A673 (cell line): ENCODE measurements around the gene GADD45A. TPM values are rescaled to one million over a fixed set of nuclear protein-coding genes. Genes with fewer than 3 reads are reported as not detected.

Source experiments
- BruUV-seq: library from RNA; stranded (reverse); fragments of 400-500 nt; replicated peaks from 2 replicates; lab custom pipeline; 2021; lab: Mats Ljungman, UMichigan
- CTCF ChIA-PET: fragments of 300-600 bp; sonication (Branson Sonifier 250); formaldehyde crosslinking; loops from one replicate; lab custom pipeline; 2022; ENCODE audit warnings: antibody characterized with exemption; lab: Charles Lee
- POLR2A ChIA-PET: fragments of 300-600 bp; sonication (Branson Sonifier 250); formaldehyde crosslinking; loops from one replicate; lab custom pipeline; 2022; ENCODE audit warnings: antibody characterized with exemption; ENCODE audit not compliant: low non-redundant PET; lab: Charles Lee
- DNase-seq: peaks from one replicate; pipeline ENCODE4 v3.0.0-alpha.2; 2015; ENCODE audit warnings: low spot score
- H3K27ac ChIP-seq: fragments of 200-600 bp; sonication (generic); 2 replicates; pipeline ENCODE4 v1.5.1; 2016; ENCODE audit warnings: mixed run types, low read depth, mild to moderate bottlenecking, mixed read lengths, antibody characterized with exemption, low read length; ENCODE audit not compliant: poor library complexity, severe bottlenecking
- H3K27me3 ChIP-seq: fragments of 200-600 bp; sonication (generic); replicated peaks from 2 replicates; pipeline ENCODE4 v1.6.1; 2017; ENCODE audit warnings: mixed run types, low read depth, mild to moderate bottlenecking, mixed read lengths, antibody characterized with exemption, low read length; ENCODE audit not compliant: insufficient read depth, poor library complexity
- H3K36me3 ChIP-seq: fragments of 200-600 bp; sonication (generic); 2 replicates; pipeline ENCODE4 v1.6.1; 2016; ENCODE audit warnings: mixed run types, mild to moderate bottlenecking, mixed read lengths, antibody characterized with exemption, low read length; ENCODE audit not compliant: insufficient read depth, poor library complexity, severe bottlenecking
- H3K4me1 ChIP-seq: fragments of 200-600 bp; sonication (generic); 2 replicates; pipeline ENCODE4 v1.6.1; 2017; ENCODE audit warnings: mixed run types, mild to moderate bottlenecking, mixed read lengths, antibody characterized with exemption, low read length; ENCODE audit not compliant: insufficient read depth, poor library complexity, severe bottlenecking
- H3K4me3 ChIP-seq: fragments of 200-600 bp; sonication (generic); 2 replicates; pipeline ENCODE4 v1.5.1; 2016; ENCODE audit warnings: low read depth, mixed run types, mild to moderate bottlenecking, mixed read lengths, low read length; ENCODE audit not compliant: poor library complexity, severe bottlenecking
- H3K9me3 ChIP-seq: fragments of 200-600 bp; sonication (generic); 2 replicates; pipeline ENCODE4 v1.6.1; 2016; ENCODE audit warnings: mixed run types, low read depth, mild to moderate bottlenecking, mixed read lengths, antibody characterized with exemption, low read length; ENCODE audit not compliant: poor library complexity, severe bottlenecking
- CTCF ChIP-seq: fragments of 300-800, 200-600 bp; sonication (generic); conservative IDR thresholded peaks from 2 replicates; pipeline ENCODE4 v1.5.1; 2017; ENCODE audit warnings: low read depth, mild to moderate bottlenecking, antibody characterized with exemption, low read length, moderate library complexity, mixed read lengths
- EZH2 ChIP-seq: fragments of 200-600 bp; sonication (generic); IDR thresholded peaks from 2 replicates; pipeline ENCODE4 v1.6.1; 2017; ENCODE audit warnings: borderline replicate concordance, low read depth, mild to moderate bottlenecking, mixed read lengths, antibody characterized with exemption, low read length; ENCODE audit not compliant: poor library complexity, severe bottlenecking
- intact Hi-C: fragments of 100-400 bp; cut with micrococcal nuclease; formaldehyde crosslinking; loops from one replicate; pipeline ENCODE4 v1.10.0; 2022; ENCODE audit not compliant: unreplicated experiment
- total RNA-seq: library from RNA; stranded (reverse); gene quantifications from 2 replicates; pipeline ENCODE4 v1.2.3, GENCODE V29; 2021

Gene GADD45A
- total RNA-seq, 1 experiment from 2014 or later = 39.7 TPM

GRCh38 chr1:67642629-67643028, 42.4 kb upstream of the GADD45A start:
- no peak overlapping the region for H3K4me3 ChIP-seq
- no peaks in the 10 kb centered on the region for H3K27me3 ChIP-seq
- CTCF ChIA-PET = no interaction called here
- intact Hi-C loops = no loop called here
- no peak for DNase-seq
- POLR2A ChIA-PET = no interaction called here
- no TSS peak for BruUV-seq
- no peaks in the 10 kb centered on the region for H3K9me3 ChIP-seq
- H3K27ac ChIP-seq = no peak overlapping the region
- peaks cover 10% of the 10 kb centered on the region for H3K4me1 ChIP-seq
- H3K36me3 ChIP-seq = no peaks in the 10 kb centered on the region
- TF ChIP-seq EZH2 (no peak), CTCF (no peak)

DNA sequence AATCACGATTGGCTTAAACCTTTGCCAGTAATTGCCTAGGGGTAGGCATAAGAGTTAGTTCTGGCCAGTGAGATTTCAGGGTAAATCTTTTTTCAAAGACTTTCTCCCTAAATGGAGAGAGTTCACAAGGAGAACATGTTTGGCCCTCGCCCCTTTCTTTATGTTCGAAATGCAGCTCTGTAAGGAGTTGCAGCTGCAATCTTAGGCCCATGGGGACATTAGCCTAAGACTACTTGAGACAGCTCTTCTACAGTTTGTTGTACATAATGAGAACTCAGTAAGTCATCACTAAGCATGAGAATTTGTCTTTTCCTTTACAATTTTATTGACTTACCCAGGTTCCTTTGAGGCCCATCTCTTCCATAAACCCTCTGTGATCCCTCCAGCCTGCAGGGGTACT, 40.4 kb upstream of the GADD45A start:
- Histone ChIP-seq H3K4me3 (no peak overlapping the region), H3K36me3 (no peaks in the 10 kb centered on the region), H3K27ac (no peak overlapping the region), H3K4me1 (peaks cover 10% of the 10 kb centered on the region), H3K27me3 (no peaks in the 10 kb centered on the region), H3K9me3 (no peaks in the 10 kb centered on the region)
- ChIA-PET CTCF (no interaction called here), POLR2A (no interaction called here)
- TF ChIP-seq CTCF = no peak
- TF ChIP-seq EZH2 = no peak
- intact Hi-C loops = no loop called here
- DNase-seq = no peak
- no TSS peak for BruUV-seq

- BruUV-seq = no TSS peak
- ChIA-PET POLR2A (no interaction called here), CTCF (no interaction called here)
- H3K36me3 ChIP-seq = no peaks in the 10 kb centered on the region
- H3K4me3 ChIP-seq = no peak overlapping the region
- H3K27ac ChIP-seq = no peak overlapping the region
- no peaks in the 10 kb centered on the region for H3K27me3 ChIP-seq
- intact Hi-C loops = no loop called here
- H3K4me1 ChIP-seq = peaks cover 10% of the 10 kb centered on the region
- no peak for TF ChIP-seq EZH2
- no peak for TF ChIP-seq CTCF
- no peak for DNase-seq
- no peaks in the 10 kb centered on the region for H3K9me3 ChIP-seq
These were observed 39.4 kb upstream of the GADD45A start for GRCh38 chr1:67645495-67646144.
